GM04504 (cell line): Measurements from ENCODE around the gene HEXD.
A peak's percentile ranks its signal among the peaks of the same experiment; 100 is the strongest.

ENCODE experiments used
- DNase-seq: peaks from one replicate; pipeline ENCODE4 v3.0.0-alpha.2; 2012; ENCODE audit warnings: low read depth

The HEXD gene

GRCh38 chr17:82382933-82383255 lies 35.3 kb upstream of the HEXD start:
- no peak for DNase-seq

DNA sequence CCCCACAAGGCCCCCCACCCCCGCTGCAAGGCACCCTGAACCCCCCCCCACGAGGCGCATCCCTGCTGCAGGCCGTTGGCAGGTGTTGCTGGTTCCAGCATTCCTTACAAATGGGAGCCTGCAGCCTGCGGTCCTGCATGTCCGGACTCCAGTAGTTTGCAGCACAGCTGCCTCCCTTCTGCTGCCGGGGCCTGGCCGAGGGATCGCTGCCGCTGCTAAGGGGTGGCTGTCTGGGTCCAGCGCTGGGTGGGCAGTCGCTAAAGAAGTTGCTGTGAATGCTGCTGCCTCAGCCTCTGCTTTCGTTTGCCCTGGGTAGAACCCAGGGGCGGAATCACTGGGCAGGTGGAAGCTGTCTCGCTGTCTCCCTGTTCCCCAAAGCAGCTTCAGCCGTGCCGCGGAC lies 34.7 kb upstream of the HEXD start:
- DNase-seq, result no peak

- DNase-seq, result no peak
Measured at GRCh38 chr17:82384051-82384729, 34.0 kb upstream of the HEXD start.

DNA sequence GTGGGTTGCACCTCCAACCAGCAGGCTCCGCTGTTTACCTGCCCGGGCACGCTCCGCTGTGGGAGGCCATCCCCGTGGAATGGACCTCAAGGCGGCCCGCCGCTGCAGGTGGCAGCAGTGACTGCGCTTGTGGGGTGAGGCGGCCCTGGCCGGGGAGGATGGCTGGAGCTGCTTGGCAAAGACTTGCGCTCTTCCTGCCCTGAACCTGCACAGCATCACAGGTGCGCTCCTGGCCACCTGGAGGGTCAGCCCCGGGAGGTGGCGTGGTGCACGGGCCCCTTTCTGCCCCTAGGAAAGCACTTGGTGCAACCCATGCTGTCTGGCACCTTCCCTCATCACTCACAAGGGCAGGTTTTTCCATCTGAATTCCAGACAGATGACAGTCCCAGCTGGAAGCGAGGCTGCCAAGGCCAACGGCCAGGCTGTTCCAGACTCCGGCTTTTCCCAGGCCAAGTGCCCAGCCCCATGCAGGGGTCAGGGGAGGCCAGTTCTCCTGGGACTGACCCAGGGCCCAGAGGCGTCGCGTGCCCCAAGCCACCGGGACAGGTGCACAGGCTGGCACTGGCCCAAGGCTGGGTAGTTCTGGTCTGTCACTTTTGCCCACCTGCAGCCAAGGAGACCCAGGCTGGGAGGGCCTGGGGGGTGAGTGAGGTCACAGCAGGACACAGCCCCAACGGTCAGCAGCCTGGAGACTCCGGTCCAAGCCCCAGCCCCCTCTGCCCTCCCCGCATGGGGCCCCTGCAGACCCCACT lies 33.2 kb upstream of the HEXD start:
- no peak for DNase-seq

DNA sequence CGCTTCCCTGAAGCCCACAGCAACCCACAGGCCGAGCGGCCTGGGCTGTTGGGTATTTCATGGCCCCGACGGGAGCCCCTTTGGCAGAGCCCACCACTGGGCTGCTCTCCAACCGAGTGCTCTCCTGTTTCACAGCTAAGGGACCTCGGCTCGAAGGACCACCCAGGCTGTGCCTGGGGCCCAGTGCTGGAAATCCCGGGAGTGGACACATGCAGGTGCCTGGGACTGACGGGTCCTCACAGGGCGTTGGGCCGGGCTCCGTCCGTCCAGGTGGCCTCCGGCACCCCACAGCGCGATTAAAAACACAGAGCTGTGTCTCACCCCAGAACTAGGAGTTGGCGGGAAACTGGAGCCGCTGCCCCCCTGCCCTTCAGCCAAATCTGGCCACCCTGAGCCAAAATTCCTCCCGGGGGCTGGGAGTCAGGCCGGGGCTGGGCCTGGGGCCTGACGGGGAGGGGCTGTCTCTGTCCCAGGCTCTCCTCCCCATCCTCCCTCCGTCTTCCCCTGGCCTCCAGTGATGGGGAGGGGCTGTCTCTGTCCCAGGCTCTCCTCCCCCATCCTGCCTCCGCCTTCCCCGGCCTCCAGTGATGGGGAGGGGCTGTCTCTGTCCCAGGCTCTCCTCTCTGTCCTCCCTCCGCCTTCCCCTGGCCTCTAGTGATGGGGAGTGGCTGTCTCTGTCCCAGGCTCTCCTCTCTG lies 32.4 kb upstream of the HEXD start:
- DNase-seq, result no peak

DNA sequence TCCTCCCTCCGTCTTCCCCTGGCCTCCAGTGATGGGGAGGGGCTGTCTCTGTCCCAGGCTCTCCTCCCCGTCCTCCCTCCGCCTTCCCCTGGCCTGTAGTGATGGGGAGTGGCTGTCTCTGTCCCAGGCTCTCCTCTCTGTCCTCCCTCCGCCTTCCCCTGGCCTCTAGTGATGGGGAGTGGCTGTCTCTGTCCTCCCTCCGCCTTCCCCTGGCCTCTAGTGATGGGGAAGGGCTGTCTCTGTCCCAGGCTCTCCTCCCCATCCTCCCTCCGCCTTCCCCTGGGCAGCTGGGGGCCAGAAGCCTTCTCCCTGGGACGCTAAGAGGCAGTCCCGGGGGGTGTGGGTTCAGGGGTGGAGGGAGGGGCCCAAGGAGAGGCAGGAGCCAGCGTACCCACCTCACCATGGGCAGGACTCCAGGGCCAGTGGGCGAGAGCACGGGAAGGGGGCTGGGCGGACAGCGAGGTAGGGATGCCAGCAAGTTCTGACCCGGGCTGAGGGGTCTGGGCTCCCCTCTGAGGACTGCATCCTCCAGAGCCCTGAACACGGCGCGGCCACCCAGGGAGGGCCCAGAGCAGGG lies 31.8 kb upstream of the HEXD start:
- DNase-seq, result no peak

GRCh38 chr17:82386881-82387704 lies 31.1 kb upstream of the HEXD start:
- DNase-seq, result no peak

DNA sequence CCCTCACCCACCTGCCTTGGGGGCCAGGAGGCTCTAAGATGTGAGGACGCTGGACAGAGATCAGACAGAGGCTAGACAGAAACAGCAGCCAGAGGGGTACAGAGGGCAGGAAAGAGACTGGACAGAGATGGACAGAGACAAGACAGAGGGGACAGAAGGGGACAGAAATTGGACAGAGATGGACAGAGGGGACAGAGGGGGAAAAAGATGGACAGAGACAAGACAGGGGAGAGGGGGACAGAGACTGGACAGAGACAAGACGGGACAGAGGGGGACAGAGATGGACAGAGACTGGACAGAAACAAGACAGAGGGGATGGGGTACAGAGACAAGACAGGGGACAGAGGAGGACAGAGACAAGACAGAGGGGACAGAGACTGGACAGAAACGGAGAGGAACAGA lies 30.4 kb upstream of the HEXD start:
- no peak for DNase-seq

GRCh38 chr17:82388223-82388921 lies 29.8 kb upstream of the HEXD start:
- DNase-seq, result no peak

- DNase-seq, result no peak
Measured at GRCh38 chr17:82388922-82389283, 29.2 kb upstream of the HEXD start.

- DNase-seq, result no peak
Measured at GRCh38 chr17:82389379-82389778, 28.8 kb upstream of the HEXD start.

DNA sequence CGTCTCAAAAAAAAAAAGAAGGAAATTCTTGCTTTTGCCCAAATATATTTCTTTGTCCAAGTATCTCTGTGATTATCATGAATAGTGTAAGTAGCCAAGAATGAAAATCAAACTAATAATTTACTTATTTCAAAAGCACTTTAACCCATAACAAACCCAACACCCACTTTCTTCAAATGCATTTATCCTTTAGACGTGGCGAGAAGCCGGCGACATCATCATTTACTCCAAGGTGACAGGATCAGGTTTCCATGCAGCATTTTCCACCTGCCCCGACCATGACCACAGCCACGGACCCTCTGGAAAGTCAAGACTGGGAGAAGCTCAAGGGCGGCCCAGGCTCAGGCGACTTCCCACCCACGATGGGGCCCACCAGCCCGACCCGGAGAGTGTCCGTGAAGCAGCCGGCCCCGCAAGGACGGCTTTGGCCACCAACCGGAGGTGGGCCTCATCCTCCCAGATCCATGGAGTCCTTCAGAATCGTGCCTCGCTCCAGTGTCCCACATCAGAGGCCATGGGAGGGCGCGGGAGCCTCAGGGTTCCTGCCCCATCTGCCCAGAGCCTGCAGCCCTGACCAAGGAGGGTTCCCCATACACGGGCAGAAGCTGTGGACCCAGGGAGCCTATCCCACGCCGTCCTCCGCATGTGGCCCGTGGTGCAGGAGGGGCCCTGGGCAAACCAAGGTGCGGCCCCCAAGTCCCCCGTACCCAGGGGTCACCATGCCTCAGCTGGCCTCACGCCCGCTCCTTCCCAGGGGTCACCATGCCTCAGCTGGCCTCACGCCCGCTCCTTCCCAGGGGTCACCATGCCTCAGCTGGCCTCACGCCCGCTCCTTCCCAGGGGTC lies 27.9 kb upstream of the HEXD start:
- no peak for DNase-seq

- no peak for DNase-seq
Measured at GRCh38 chr17:82390860-82391435, 27.2 kb upstream of the HEXD start.

GRCh38 chr17:82391496-82392066 lies 26.6 kb upstream of the HEXD start:
- DNase-seq, result no peak

DNA sequence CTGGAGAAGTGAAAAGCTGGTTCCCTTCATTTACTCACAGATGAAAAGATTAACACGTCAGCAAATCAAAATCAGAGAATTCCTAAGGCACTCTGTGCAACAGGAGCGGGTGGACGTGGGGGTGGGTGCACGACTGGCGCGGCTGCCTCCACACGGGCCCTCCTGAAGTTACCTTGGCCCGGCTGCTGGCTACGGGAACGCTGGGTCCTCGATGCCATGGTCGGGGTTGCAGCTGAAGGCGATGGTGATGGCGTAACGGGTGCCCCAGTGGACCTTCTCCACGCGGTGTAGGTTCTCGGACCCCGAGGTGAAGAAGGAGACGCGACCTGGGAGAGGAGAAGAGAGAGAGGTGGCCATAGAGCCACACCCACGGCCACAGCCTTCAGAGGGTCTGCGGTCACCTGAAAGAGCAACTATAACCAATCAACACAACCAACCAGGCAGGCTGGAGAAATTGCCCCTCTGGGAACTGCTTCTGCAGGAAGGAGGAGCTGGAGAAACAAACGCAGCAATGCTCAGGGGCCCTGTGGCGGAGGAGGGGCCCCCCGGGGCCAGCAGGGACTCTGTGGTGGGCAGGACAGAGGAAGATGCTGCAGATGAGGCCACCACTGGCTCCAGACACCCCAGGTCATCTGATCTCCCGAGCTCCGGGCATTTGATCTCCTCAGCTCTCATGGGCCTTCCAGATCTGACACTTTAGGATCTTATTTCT lies 25.8 kb upstream of the HEXD start:
- no peak for DNase-seq

- no peak for DNase-seq
Measured at GRCh38 chr17:82392941-82393340, 25.2 kb upstream of the HEXD start.

DNA sequence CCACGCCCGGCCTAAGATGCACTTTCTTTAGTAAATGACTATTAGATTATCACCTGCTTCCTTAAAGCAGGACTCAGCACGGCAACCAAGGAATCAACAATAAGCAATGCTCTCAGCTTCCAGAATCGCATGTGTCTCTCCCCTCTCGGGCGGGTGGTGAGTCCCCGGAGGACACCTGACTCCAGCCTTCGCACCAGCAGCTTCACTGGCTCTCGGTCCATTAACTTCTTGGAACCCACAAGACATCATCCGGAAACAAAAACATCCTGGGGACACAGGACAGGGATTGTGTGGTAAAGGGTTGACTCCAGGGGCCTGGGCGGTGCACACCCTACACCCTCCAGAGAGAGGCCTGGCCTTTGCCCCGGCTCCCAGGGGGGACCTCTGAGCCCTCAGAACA lies 23.9 kb upstream of the HEXD start:
- DNase-seq, result no peak

- DNase-seq, result peak; percentile 99
Measured at GRCh38 chr17:82396601-82397435, 21.3 kb upstream of the HEXD start.
